Naive thymus-derived CD8-positive, alpha-beta T cell (primary cell): ENCODE data around the gene ORAI3. TPM values are rescaled to one million over a fixed set of nuclear protein-coding genes. Genes with fewer than 3 reads are reported as not detected.

Experiments used
- ATAC-seq, 2 donors: fragments of 150-1000 bp; cut with Tn5 transposase in 1 of 2; sonication (Bioruptor Pico), chemical (Tn5 transposase) in 1 of 2; 1 replicate in 1 of 2; 2 replicates in 1 of 2; pipeline ENCODE4 v1.10.0; 2021; ENCODE audit warnings: mild to moderate bottlenecking in 2 of 2, moderate library complexity in 2 of 2
- POLR2A ChIA-PET: fragments of 350-600 bp; sonication (Branson Sonifier 250); formaldehyde crosslinking; loops from one replicate; lab custom pipeline; 2021; ENCODE audit warnings: antibody characterized with exemption; lab: Charles Lee
- DNase-seq, 10 donors: peaks; one replicate each; pipeline versions ENCODE4 v3.0.0 to v3.0.0-alpha.2; 2020 to 2022
- H3K27ac Mint-ChIP-seq, 10 donors: one replicate each; pipeline ENCODE4 v1.8.0; 2020 to 2022; ENCODE audit warnings: mild to moderate bottlenecking in 10 of 10, mixed read lengths in 10 of 10, moderate library complexity in 4 of 10, inconsistent platforms in 1 of 10
- H3K27me3 Mint-ChIP-seq, 5 donors: one replicate each; pipeline ENCODE4 v1.8.0; 2021 to 2022; ENCODE audit warnings: mixed read lengths in 5 of 5
- H3K36me3 Mint-ChIP-seq, 3 donors: one replicate each; pipeline ENCODE4 v1.8.0; 2020 to 2022; ENCODE audit warnings: mixed read lengths in 3 of 3, mild to moderate bottlenecking in 2 of 3, inconsistent platforms in 1 of 3
- H3K4me1 Mint-ChIP-seq, 4 donors: one replicate each; pipeline ENCODE4 v1.8.0; 2021 to 2022; ENCODE audit warnings: mixed read lengths in 4 of 4
- H3K4me3 Mint-ChIP-seq, 10 donors: one replicate each; pipeline ENCODE4 v1.8.0; 2020 to 2022; ENCODE audit warnings: mild to moderate bottlenecking in 10 of 10, mixed read lengths in 10 of 10, moderate library complexity in 6 of 10, inconsistent platforms in 1 of 10
- H3K9me3 Mint-ChIP-seq, 9 donors: one replicate each; pipeline ENCODE4 v1.8.0; 2020 to 2022; ENCODE audit warnings: mixed read lengths in 9 of 9, mild to moderate bottlenecking in 3 of 9, inconsistent platforms in 1 of 9, moderate library complexity in 1 of 9
- polyA plus RNA-seq, 3 donors: library from polyadenylated mRNA; unstranded; fragments of 300-500 nt; fragmentation: Illumina TruSeq; gene quantifications; one replicate each; pipeline ENCODE4 v1.2.3, GENCODE V29; 2021
- total RNA-seq, 8 experiments: library from RNA in 2 of 8; stranded (reverse) in 2 of 8; gene quantifications; one replicate each; pipeline ENCODE4 v1.2.3 and lab custom pipeline; 2021 to 2026

Gene ORAI3
- total and polyA plus RNA-seq, 5 experiments from 2014 or later = 15.2 to 20.8 (median 16.0) TPM

DNA sequence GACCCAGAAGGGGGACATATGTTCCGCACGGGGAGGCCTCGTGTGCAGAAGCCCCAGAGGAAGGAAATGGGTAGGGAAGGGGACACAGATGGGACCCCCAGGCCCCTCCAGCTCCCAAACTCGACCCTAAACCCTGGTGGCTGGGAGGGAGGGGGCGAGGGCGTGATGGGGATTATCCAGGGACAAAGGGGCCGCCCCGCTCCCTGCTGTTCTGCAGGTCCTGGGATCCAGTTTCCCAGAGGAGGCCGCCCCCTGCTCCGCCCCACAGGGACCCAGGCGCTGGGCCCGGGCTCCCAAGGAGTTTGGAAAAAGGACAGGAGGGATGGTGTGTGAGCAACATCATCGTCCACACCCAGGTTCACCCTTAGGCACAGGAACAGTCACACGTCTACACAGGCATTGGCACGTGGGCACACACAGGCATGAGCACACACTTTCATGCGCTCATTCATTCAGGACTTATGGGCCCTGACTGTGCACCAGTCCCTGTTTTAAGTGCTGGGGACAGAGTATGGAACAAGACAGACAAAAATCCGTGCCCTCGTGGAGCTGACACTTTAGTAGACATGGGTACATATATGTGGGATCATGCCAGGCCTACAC is 38.3 kb upstream of the ORAI3 start:
- ATAC-seq = no peak
- H3K4me1 Mint-ChIP-seq = peaks cover 7 to 12% (median 10%) of the 10 kb centered on the region in 4 donors
- H3K4me3 Mint-ChIP-seq = no peak overlapping the region
- peak overlapping the region in 1 of 10 donors; percentile 24 for H3K27ac Mint-ChIP-seq
- H3K27me3 Mint-ChIP-seq = no peaks in the 10 kb centered on the region
- DNase-seq = no peak
- POLR2A ChIA-PET = no interaction called here
- no peaks in the 10 kb centered on the region for H3K9me3 Mint-ChIP-seq
- no peaks in the 10 kb centered on the region for H3K36me3 Mint-ChIP-seq

DNA sequence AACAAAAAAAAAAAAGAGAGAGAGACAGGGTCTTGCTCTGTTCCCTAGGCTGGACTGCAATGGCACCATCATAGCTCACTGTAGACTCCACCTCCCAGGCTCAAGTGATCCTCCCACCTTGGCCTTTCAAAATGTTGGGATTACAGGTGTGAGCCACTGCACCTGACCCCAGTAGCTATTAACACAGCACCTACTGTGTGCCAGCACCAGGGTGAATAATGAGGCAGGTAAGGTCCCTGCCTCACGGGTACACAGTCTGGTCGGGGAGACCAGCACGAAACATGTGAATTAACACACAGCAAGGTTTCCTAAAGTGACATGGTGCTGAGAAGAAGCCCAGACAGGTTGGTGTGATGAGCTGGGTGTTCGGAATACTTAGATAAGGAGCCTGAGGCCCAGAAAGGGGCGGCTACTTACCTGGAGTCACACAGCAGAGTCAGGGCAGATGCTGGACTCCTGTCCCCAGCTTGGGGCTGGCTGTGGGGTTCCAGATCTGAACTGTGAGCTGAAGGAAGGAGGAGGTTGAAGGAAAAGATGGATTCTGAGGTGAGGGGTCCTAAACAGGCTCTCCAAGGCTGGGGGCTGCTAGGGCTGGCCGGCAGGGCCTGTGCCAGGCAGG is 36.0 kb upstream of the ORAI3 start:
- Mint-ChIP-seq H3K4me1 (peaks cover 2 to 3% (median 2%) of the 10 kb centered on the region in 4 donors), H3K4me3 (no peak overlapping the region), H3K27ac (peak overlapping the region in 2 of 10 donors; percentile 28 to 46), H3K27me3 (no peaks in the 10 kb centered on the region), H3K36me3 (no peaks in the 10 kb centered on the region), H3K9me3 (no peaks in the 10 kb centered on the region)
- POLR2A ChIA-PET = interaction anchor here (0.7 to 1.7 kb wide), 4 partner anchors 9 to 73 kb away, joined by 3 to 7 read pairs (median 4); no protein-coding TSS in a partner anchor
- ATAC-seq (no peak), DNase-seq (no peak)

DNA sequence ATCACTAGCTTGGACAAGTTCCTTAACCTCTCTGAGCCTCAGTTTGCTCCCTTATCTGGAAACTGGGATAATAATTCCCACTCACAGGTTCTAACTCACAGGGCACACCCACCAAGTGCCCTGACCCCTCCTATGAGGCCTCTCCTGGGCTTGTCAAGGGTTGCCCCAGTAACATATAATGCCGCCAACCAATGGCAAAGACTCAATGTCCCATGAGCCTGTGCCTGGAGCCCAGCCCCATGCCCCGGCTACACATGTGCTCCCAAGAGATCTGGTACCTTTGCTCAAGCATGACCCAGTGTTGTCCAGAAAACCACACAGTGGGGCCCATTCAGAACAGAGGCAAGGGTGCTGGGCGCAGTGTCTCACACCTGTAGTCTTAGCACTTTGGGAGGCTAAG is 34.0 kb upstream of the ORAI3 start:
- no peaks in the 10 kb centered on the region for H3K4me1 Mint-ChIP-seq
- no peaks in the 10 kb centered on the region for H3K9me3 Mint-ChIP-seq
- DNase-seq = no peak

DNA sequence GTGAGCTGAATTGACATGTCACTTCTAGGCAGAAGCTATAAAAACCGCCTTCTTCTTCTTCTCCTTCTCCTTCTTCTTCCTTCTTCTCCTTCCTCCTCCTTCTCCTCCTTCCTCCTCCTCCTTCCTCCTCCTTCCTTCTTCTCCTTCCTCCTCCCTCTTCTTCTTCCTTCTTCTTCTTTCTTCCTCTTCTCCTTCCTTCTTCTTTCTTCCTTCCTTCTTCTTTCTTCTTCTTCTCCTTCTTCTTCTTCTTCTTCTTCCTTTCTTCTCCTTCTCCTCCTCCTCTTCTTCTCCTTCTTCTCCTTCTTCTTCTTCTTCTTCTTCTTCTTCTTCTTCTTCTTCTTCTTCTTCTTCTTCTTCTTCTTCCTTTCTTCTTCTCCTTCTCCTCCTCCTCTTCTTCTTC is 30.3 kb upstream of the ORAI3 start:
- H3K36me3 Mint-ChIP-seq = no peaks in the 10 kb centered on the region
- H3K4me1 Mint-ChIP-seq = peaks cover 6 to 12% (median 8%) of the 10 kb centered on the region in 4 donors
- H3K27me3 Mint-ChIP-seq = no peaks in the 10 kb centered on the region
- no peak overlapping the region for H3K4me3 Mint-ChIP-seq
- no peaks in the 10 kb centered on the region for H3K9me3 Mint-ChIP-seq
- POLR2A ChIA-PET = interaction anchor here (1.3 kb wide), 1 partner anchor 44 kb away, joined by 4 read pairs; no protein-coding TSS in a partner anchor
- no peak for ATAC-seq
- DNase-seq = no peak
- no peak overlapping the region for H3K27ac Mint-ChIP-seq

More for the DNA sequence above, 34.0 kb upstream of the ORAI3 start:
- Mint-ChIP-seq H3K27ac (no peak overlapping the region), H3K27me3 (no peaks in the 10 kb centered on the region), H3K36me3 (no peaks in the 10 kb centered on the region), H3K4me3 (no peak overlapping the region)
- POLR2A ChIA-PET = interaction anchor here (0.6 kb wide), 1 partner anchor 53 kb away, joined by 3 read pairs; no protein-coding TSS in a partner anchor
- no peak for ATAC-seq

DNA sequence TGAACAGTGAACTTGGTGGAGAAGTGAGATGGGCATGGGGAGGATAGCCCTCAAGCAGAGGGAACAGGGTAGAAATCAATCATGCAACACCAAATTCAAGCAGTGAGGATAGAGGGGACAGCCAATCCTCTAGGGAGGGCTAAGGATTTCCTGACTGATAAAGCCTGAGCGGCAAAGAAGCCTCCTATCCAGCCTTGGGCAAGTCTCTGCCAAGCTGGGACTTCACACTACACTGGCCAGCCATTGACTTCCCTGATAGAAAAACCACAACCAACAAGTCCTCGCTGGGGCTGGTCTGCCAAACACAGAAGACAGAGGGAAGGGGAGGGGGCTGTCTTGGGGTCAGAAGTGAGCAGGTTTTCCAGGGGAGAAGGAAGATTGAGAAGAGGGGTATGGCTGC is 28.0 kb upstream of the ORAI3 start:
- Mint-ChIP-seq H3K4me3 (peak overlapping the region in 7 of 10 donors; percentile 60 to 100 (median 99)), H3K27me3 (no peaks in the 10 kb centered on the region), H3K9me3 (no peaks in the 10 kb centered on the region), H3K27ac (peak overlapping the region in 5 of 10 donors; percentile 41 to 100 (median 55)), H3K4me1 (peaks cover 12 to 23% (median 17%) of the 10 kb centered on the region in 4 donors), H3K36me3 (no peaks in the 10 kb centered on the region)
- DNase-seq = no peak
- no peak for ATAC-seq
- POLR2A ChIA-PET = interaction anchor here (0.6 to 2.8 kb wide), 6 partner anchors 16 to 76 kb away, joined by 3 to 11 read pairs (median 5); no protein-coding TSS in a partner anchor

DNA sequence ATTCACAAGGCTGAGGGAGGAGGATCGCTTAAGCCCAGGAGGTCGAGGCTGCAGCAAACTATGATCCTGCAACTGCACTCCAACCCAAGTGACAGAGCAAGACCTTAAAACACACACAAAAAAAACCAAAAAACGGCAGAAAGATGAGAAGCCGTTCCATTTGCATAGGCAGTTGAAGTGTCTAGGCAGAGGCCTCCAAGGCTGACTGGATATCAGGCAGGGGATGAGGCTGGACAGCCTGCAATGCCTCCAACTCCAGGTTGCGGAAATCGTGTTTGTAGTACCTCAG is 27.5 kb upstream of the ORAI3 start:
- no peaks in the 10 kb centered on the region for H3K27me3 Mint-ChIP-seq
- H3K9me3 Mint-ChIP-seq = no peaks in the 10 kb centered on the region
- peak overlapping the region; percentile 97 to 100 (median 99) for H3K27ac Mint-ChIP-seq
- POLR2A ChIA-PET = interaction anchor here (1.0 to 2.8 kb wide), 3 partner anchors 17 to 46 kb away, joined by 6 to 11 read pairs (median 8); no protein-coding TSS in a partner anchor
- peaks cover 17 to 28% (median 21%) of the 10 kb centered on the region in 4 donors for H3K4me1 Mint-ChIP-seq
- ATAC-seq (no peak), DNase-seq (no peak)
- peak overlapping the region; percentile 96 to 100 (median 99) for H3K4me3 Mint-ChIP-seq
- no peaks in the 10 kb centered on the region for H3K36me3 Mint-ChIP-seq

DNA sequence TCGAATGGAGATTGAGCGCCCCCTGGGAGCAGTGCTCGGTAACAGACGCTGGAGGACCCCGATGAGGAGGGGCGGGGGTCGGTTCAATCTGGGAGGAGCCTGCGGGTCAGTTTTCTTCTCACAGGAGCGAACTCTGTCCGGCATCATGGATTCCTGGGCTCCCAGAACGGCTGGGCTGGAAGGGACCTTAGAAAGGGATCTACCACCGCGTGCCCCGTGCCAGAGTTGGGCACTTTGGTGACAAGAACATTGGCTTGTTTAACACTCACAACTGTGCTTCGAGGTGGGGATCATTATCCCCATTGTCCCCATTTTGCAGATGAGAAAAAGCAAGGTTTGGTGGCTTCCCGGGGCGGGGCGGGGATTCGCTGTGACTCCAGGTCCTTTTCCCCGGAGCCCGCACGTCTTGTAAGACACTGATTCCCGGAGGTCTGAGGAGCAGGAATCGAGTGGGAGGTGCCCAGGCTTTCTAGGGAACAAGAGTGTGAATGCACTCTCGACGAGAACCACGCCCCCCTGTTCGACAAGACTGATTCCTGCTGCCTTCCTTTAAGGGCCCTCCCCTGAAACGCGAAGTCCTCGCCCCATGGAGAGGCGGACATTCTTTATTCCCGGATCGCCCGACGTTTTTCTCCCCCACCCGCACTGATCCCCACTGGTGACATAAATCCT is 27.0 kb upstream of the ORAI3 start:
- Mint-ChIP-seq H3K27ac (peak overlapping the region; percentile 97 to 100 (median 99)), H3K27me3 (no peaks in the 10 kb centered on the region), H3K9me3 (no peaks in the 10 kb centered on the region), H3K4me1 (peaks cover 21 to 33% (median 25%) of the 10 kb centered on the region in 4 donors), H3K4me3 (peak overlapping the region; percentile 96 to 100 (median 99)), H3K36me3 (no peaks in the 10 kb centered on the region)
- POLR2A ChIA-PET = interaction anchor here (0.5 to 2.8 kb wide), 7 partner anchors 26 to 742 kb away, joined by 3 to 11 read pairs (median 4); partner anchors contain the start of genes PHKG2 and RUSF1
- peak; percentile 2 to 6 for ATAC-seq
- DNase-seq = peak; percentile 81 to 94 (median 88)

DNA sequence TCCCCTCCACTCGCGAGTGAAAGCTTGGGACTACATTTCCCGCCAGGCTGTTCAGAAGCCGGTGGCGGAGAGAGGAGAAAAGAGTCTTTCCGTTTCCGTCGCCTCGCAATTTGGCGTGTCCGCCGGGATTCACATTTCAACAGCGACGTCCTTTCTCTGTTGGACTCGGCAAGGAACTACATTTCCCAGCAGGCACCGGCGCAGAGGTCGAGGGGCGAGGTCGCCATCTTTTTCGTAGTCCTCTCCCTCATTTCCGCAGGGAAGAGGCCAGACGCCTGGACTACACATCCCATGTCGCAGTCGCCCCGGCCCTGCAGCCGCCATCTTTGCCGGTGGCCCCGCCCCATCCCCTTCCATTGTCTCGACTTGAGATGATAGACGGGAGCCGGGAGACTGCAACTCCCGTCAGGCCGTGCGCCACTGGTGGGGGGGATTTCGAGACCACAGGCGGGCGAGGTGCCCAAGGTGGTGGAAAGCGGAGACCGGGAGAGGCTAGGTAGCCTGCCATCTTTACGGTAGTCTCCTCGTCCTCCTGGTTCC is 26.4 kb upstream of the ORAI3 start:
- peak; percentile 79 to 81 for ATAC-seq
- H3K27ac Mint-ChIP-seq = peak overlapping the region; percentile 97 to 100 (median 99)
- no peaks in the 10 kb centered on the region for H3K27me3 Mint-ChIP-seq
- POLR2A ChIA-PET = interaction anchor here (0.5 to 2.8 kb wide), 8 partner anchors 35 to 743 kb away, joined by 3 to 11 read pairs (median 4); partner anchors contain the start of genes PHKG2, RUSF1 and SETD1A
- peaks cover 21 to 33% (median 27%) of the 10 kb centered on the region in 4 donors for H3K4me1 Mint-ChIP-seq
- no peaks in the 10 kb centered on the region for H3K9me3 Mint-ChIP-seq
- peak; percentile 95 to 100 (median 100) for DNase-seq
- peak overlapping the region; percentile 96 to 100 (median 99) for H3K4me3 Mint-ChIP-seq
- H3K36me3 Mint-ChIP-seq = no peaks in the 10 kb centered on the region

DNA sequence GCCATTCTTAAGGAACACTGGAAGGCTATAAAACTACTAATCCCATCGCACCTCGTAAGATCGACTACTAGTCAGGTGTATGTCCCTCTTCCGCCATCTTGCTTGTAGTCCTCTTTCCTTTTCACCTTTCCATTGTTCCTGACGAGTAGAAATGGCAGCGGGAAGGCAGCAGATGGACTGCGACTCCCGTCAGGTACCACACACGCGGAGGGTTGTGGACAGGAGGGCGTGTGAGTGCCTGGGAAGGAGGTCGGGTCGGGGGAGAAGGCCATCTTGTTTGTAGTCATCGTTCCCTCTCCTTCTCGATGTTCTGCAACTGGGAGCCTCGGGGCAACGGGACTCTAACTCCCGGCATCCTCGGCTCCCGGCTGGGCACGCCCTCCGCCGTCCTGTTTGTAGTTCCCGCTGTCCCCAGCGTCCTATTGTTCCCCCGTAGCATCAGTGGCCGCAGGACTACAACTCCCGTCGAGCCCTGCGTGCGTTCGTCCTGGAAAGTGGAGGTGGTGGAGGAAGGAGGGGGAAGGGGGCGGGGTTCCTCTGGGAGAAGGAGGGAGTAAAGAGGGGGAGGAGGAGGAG is 25.8 kb upstream of the ORAI3 start:
- peak overlapping the region; percentile 96 to 100 (median 99) for H3K4me3 Mint-ChIP-seq
- H3K36me3 Mint-ChIP-seq = no peaks in the 10 kb centered on the region
- no peaks in the 10 kb centered on the region for H3K9me3 Mint-ChIP-seq
- H3K27ac Mint-ChIP-seq = peak overlapping the region; percentile 97 to 100 (median 99)
- H3K27me3 Mint-ChIP-seq = no peaks in the 10 kb centered on the region
- peaks cover 21 to 34% (median 28%) of the 10 kb centered on the region in 4 donors for H3K4me1 Mint-ChIP-seq
- ATAC-seq (peak; percentile 69 to 70), DNase-seq (peak in 9 of 10 donors; percentile 88 to 97 (median 94))
- POLR2A ChIA-PET = interaction anchor here (0.8 to 2.3 kb wide), 5 partner anchors 21 to 263 kb away, joined by 3 to 9 read pairs (median 4); partner anchors contain the start of genes KAT8 and SETD1A

DNA sequence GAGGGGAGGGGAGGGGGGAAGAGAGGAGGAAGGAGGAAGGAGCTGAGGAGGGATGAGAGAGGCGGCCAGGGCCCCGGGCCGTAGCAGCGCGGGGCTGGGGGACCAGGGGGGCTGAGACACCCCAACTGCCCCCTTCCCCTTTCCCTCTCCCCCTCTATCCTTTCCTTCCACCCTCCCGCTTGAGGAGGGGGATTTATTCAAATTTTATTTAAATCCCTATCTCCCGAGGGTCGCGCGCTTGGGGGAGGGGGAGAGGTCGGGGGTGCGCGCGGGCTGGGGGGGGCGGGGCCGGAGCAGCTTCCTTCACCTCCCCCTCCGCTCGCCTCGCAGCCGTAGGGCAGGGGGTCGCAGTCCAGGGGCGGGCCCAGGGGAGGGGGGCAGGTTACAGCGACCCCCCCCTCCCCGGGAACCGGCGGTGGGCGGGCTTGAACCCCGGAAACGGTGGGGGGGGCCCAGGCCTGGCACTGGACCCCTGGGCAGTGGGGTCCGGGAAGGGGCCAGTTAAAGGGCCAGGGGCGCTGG is 25.3 kb upstream of the ORAI3 start, which contains the start of gene FBXL19:
FBXL19 (plus strand) TSS at position 19 of the 522 bp plus-strand sequence. CDS start 2,183 bp downstream, outside the sequence.
- H3K27me3 Mint-ChIP-seq = no peaks in the 10 kb centered on the region
- peak within 1 kb of the TSS; percentile 97 to 100 (median 99) for H3K27ac Mint-ChIP-seq
- H3K36me3 Mint-ChIP-seq = no peaks in the 10 kb centered on the region
- H3K4me3 Mint-ChIP-seq = peak within 1 kb of the TSS; percentile 96 to 100 (median 99)
- peaks cover 21 to 36% (median 28%) of the 10 kb centered on the region in 4 donors for H3K4me1 Mint-ChIP-seq
- ATAC-seq (no peak), DNase-seq (no peak)
- POLR2A ChIA-PET = interaction anchor here (0.8 to 2.3 kb wide), 6 partner anchors 21 to 545 kb away, joined by 3 to 9 read pairs (median 4); partner anchors contain the start of genes KAT8 and SETD1A
- H3K9me3 Mint-ChIP-seq = no peaks in the 10 kb centered on the region

DNA sequence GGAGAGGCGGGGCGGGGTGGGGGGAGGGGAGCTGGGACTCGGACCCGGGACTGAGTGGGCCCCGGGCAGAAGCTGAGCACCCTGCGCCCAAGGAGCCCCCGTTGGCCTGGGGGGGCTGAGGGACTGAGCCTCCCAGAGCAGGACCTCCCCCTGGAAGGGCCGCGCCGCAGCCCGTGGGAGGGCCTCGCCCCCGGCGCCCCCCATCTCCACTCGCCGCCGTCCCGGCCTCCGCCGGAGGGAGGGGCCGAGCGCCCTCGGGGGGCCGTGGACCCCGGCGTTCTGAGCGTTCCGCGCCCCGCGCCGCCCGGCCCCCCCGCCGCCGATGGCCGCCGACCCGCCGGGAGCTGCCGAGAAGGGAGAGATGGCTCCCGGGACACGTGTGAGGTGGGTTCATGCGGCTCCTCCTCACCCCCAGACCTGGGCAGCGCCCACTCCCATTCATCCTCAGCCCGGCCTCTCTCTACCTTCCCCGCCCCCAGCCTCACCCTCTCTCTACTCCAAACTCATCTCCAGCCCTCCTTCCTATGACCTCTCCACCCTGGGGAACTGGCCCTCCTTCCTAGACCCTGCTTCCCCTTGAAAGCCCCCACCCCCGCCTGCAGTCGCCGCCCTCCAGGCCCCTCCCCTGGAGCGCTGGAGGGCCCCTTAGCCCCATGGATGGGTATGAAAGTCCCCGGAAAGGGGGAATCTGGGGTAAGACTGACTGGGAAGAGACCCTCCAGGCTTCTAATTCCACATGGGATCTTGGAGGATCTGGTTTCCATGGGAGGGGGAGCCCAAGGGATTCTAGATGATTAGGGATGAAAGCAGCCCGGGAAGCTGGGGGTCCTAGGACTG is 24.6 kb upstream of the ORAI3 start:
- ATAC-seq (no peak), DNase-seq (peak in 1 of 10 donors; percentile 19)
- peak overlapping the region in 6 of 10 donors; percentile 46 to 76 (median 67) for H3K27ac Mint-ChIP-seq
- no peaks in the 10 kb centered on the region for H3K36me3 Mint-ChIP-seq
- no peaks in the 10 kb centered on the region for H3K9me3 Mint-ChIP-seq
- H3K4me3 Mint-ChIP-seq = peak overlapping the region; percentile 31 to 87 (median 70)
- H3K27me3 Mint-ChIP-seq = no peaks in the 10 kb centered on the region
- POLR2A ChIA-PET = interaction anchor here (0.8 to 2.3 kb wide), 5 partner anchors 22 to 546 kb away, joined by 3 to 9 read pairs (median 4); partner anchors contain the start of genes KAT8 and SETD1A
- peaks cover 21 to 36% (median 28%) of the 10 kb centered on the region in 4 donors for H3K4me1 Mint-ChIP-seq
